Measurements from ENCODE around the gene KCNQ1. TPM values are rescaled to one million over a fixed set of nuclear protein-coding genes. Genes with fewer than 3 reads are reported as not detected.

The KCNQ1 gene
- total and polyA plus RNA-seq, 9 of the 15 experiments (the other 6 are each of a cell fraction or from before 2014, with no cell fraction given), result 0.44 TPM; not detected in 8

DNA sequence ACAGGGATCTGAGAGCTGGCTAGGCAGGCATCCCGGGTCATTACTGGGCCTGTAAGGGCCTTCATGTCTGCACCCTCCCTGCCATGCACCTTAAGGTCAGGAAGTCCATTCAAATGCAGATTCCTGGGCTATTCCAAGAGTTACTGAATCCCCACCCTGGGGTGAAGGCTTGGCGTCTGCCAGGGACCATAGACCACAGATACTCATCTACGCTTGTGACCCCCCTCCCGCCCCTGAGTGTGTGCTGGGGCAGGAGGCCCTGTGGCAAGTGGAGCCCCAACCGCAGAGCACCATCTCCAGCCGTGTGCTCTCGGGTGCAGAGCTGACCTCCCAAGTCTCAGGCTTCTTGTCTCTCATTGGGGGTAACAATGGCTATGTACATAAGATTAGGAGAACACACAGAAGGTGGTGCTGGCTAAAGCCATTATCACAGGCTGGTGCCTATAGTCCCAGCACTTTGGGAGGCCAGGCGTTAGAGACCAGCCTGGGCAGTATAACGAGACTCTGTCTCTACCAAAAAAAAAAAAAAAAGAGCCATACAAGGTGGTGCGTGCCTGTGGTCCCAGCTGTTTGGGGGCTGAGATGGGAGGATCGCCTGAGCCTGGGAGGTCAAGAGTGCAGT, 274.1 kb downstream of the KCNQ1 start:
- peaks cover 4 to 18% of the 10 kb centered on the region in 2 experiments; a peak in 3 of 5 replicates for H3K4me1 ChIP-seq (replicated peaks in 1 of 2; ENCODE audit: control insufficient read depth in 2 of 2, insufficient read depth in 2 of 2, low read length in 2 of 2)
- TF ChIP-seq, protein P1, sequence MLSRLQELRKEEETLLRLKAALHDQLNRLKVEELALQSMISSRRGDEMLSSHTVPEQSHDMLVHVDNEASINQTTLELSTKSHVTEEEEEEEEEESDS (CRISPR knock-in tag; IDR thresholded peaks at IDR 0.05), result no peak
- TF ChIP-seq ZNF785 (CRISPR knock-in tag; IDR thresholded peaks at IDR 0.05), result no peak
- TF ChIP-seq ILK (tag; IDR thresholded peaks at IDR 0.05; ENCODE audit: borderline replicate concordance, low read depth), result no peak
- no peak for TF ChIP-seq NCOA2 (IDR thresholded peaks at IDR 0.05; ENCODE audit: partially characterized antibody in 2 of 2)
- no peak for TF ChIP-seq CBX1 (IDR thresholded peaks at IDR 0.05; ENCODE audit: low read depth)
- TF ChIP-seq PTBP1 (IDR thresholded peaks at IDR 0.05; ENCODE audit: low read depth, low read length), result no peak
- no peak for TF ChIP-seq ZNF197 (CRISPR knock-in tag; IDR thresholded peaks at IDR 0.05; ENCODE audit: low read depth)
- TF ChIP-seq ZNF41 (CRISPR knock-in tag; conservative IDR thresholded peaks at IDR 0.05), result no peak
- no peak for TF ChIP-seq TCF7L2 (IDR thresholded peaks at IDR 0.05; ENCODE audit: low read depth, low read length)
- TF ChIP-seq OTX1 (CRISPR knock-in tag; IDR thresholded peaks at IDR 0.05), result no peak
- TF ChIP-seq ZBTB9 (CRISPR knock-in tag; IDR thresholded peaks at IDR 0.05), result no peak
- no peak for TF ChIP-seq ILF3 (IDR thresholded peaks at IDR 0.05; ENCODE audit: borderline replicate concordance)
- no peak for TF ChIP-seq KDM4B (IDR thresholded peaks at IDR 0.05; ENCODE audit: borderline replicate concordance in 2 of 2, low read depth in 1 of 2)
- TF ChIP-seq ZNF507 (tag; conservative IDR thresholded peaks at IDR 0.05), result no peak
- no peak for TF ChIP-seq ZNF76 (CRISPR knock-in tag; IDR thresholded peaks at IDR 0.05; ENCODE audit: borderline replicate concordance)
- TF ChIP-seq, protein P2, sequence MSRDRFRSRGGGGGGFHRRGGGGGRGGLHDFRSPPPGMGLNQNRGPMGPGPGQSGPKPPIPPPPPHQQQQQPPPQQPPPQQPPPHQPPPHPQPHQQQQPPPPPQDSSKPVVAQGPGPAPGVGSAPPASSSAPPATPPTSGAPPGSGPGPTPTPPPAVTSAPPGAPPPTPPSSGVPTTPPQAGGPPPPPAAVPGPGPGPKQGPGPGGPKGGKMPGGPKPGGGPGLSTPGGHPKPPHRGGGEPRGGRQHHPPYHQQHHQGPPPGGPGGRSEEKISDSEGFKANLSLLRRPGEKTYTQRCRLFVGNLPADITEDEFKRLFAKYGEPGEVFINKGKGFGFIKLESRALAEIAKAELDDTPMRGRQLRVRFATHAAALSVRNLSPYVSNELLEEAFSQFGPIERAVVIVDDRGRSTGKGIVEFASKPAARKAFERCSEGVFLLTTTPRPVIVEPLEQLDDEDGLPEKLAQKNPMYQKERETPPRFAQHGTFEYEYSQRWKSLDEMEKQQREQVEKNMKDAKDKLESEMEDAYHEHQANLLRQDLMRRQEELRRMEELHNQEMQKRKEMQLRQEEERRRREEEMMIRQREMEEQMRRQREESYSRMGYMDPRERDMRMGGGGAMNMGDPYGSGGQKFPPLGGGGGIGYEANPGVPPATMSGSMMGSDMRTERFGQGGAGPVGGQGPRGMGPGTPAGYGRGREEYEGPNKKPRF (IDR thresholded peaks at IDR 0.05; ENCODE audit: low read depth, low read length), result no peak
- no peak for TF ChIP-seq SETDB1 (IDR thresholded peaks at IDR 0.05; ENCODE audit: low read length)
- H3K9me3 ChIP-seq (replicated peaks; ENCODE audit: control insufficient read depth, insufficient read depth, low read depth, low read length), result no peaks in the 10 kb centered on the region
- ChIA-PET POLR2A (interaction anchor here (0.6 kb wide), 1 partner anchor 173 kb away, joined by 4 read pairs; no protein-coding TSS in a partner anchor), CTCF (ENCODE audit: low intra/inter-chr PET ratio) (no interaction called here)
- DNase-seq (ENCODE audit: extremely low read depth in 1 of 4, low spot score in 3 of 4), result no peak
- peaks cover 2 to 50% of the 10 kb centered on the region in 2 experiments; a peak in 4 of 5 replicates for H3K27me3 ChIP-seq (ENCODE audit: control insufficient read depth in 2 of 2, insufficient read depth in 2 of 2, low read length in 2 of 2)
- no peak overlapping the region; a peak in 1 of 4 replicates for H3K9ac ChIP-seq (ENCODE audit: insufficient read depth in 1 of 2, low read depth in 2 of 2, low read length in 2 of 2)
- no peaks in the 10 kb centered on the region for H3K9me1 ChIP-seq (ENCODE audit: control insufficient read depth, insufficient read depth, low read length)
- in situ Hi-C loops (cut with MboI) (no loop called here), intact Hi-C loops (cut with micrococcal nuclease) (no loop called here)
- peaks cover 2% of the 10 kb centered on the region; the same call in 1 of the 2 replicates for H4K20me1 ChIP-seq (replicated peaks; ENCODE audit: control insufficient read depth, insufficient read depth, low read length)
- H3K4me3 ChIP-seq, result no peak overlapping the region
- ATAC-seq, result no peak
- H2AFZ ChIP-seq (ENCODE audit: low read depth, low read length), result no peak overlapping the region
- no peaks in the 10 kb centered on the region for H3K36me3 ChIP-seq (ENCODE audit: control insufficient read depth, insufficient read depth, low read length)
- H3K79me2 ChIP-seq (ENCODE audit: control insufficient read depth, insufficient read depth, low read length), result no peaks in the 10 kb centered on the region
- WGBS (ENCODE audit: insufficient coverage, low coverage, missing lambda C conversion rate), result 36% methylated on average over 10 of the region's 11 CpGs
- no peak overlapping the region for H3K27ac ChIP-seq (ENCODE audit: extremely low read depth, low read depth, low read length)
- no peak for FAIRE-seq
- BruUV-seq (replicated peaks), result no TSS peak
- no peak overlapping the region for H3K4me2 ChIP-seq (ENCODE audit: insufficient read depth, low read length)
